NB4 (cell line): ENCODE measurements around the gene TBC1D4.

ENCODE experiments used
- DNase-seq: peaks from one replicate; pipeline ENCODE4 v3.0.0; 2010; ENCODE audit warnings: low read depth
- H3K4me3 ChIP-seq: one replicate; pipeline ENCODE4 v1.5.1; 2011; ENCODE audit warnings: mild to moderate bottlenecking, low read depth, low read length, moderate library complexity
- CTCF ChIP-seq: IDR thresholded peaks from one replicate; pipeline ENCODE4 v1.5.1; 2012; ENCODE audit warnings: low read depth, low read length
- MAX ChIP-seq: IDR thresholded peaks from 2 replicates; pipeline ENCODE4 v1.6.1; 2011; ENCODE audit warnings: low read depth, low read length
- MYC ChIP-seq: IDR thresholded peaks from 2 replicates; pipeline ENCODE4 v1.6.1; 2011; ENCODE audit warnings: low read depth, low read length
- POLR2A ChIP-seq: IDR thresholded peaks from 2 replicates; pipeline ENCODE4 v1.6.1; 2011; ENCODE audit warnings: mild to moderate bottlenecking; ENCODE audit not compliant: insufficient read length; ENCODE audit errors: extremely low read depth

TBC1D4 gene

GRCh38 chr13:75326173-75327134, 155.5 kb downstream of the TBC1D4 start:
- TF ChIP-seq MAX (no peak), POLR2A (no peak), MYC (no peak), CTCF (no peak)
- H3K4me3 ChIP-seq = no peak overlapping the region
- DNase-seq = no peak

GRCh38 chr13:75325711-75326110, 156.3 kb downstream of the TBC1D4 start:
- no peak for DNase-seq
- H3K4me3 ChIP-seq = no peak overlapping the region
- no peak for TF ChIP-seq POLR2A
- TF ChIP-seq MYC = no peak
- no peak for TF ChIP-seq MAX
- no peak for TF ChIP-seq CTCF

- H3K4me3 ChIP-seq = no peak overlapping the region
- TF ChIP-seq POLR2A (no peak), CTCF (no peak), MYC (no peak), MAX (no peak)
- DNase-seq = no peak
Measured at GRCh38 chr13:75324413-75324940, 157.5 kb downstream of the TBC1D4 start.

GRCh38 chr13:75321084-75321483, 160.9 kb downstream of the TBC1D4 start:
- TF ChIP-seq CTCF = no peak
- no peak overlapping the region for H3K4me3 ChIP-seq

GRCh38 chr13:75319254-75319653, 162.7 kb downstream of the TBC1D4 start:
- H3K4me3 ChIP-seq = no peak overlapping the region
- DNase-seq = peak; percentile 15
- TF ChIP-seq POLR2A (no peak), MYC (no peak), CTCF (no peak), MAX (no peak)

More at GRCh38 chr13:75321084-75321483, 160.9 kb downstream of the TBC1D4 start:
- DNase-seq = no peak
